ENCODE data around the gene U2AF2. TPM values are rescaled to one million over a fixed set of nuclear protein-coding genes. Genes with fewer than 3 reads are reported as not detected.

U2AF2 gene
- polyA plus RNA-seq, 1 donor (not counting 4 experiments of a cell fraction or from before 2014, with no cell fraction given): 109 TPM

DNA sequence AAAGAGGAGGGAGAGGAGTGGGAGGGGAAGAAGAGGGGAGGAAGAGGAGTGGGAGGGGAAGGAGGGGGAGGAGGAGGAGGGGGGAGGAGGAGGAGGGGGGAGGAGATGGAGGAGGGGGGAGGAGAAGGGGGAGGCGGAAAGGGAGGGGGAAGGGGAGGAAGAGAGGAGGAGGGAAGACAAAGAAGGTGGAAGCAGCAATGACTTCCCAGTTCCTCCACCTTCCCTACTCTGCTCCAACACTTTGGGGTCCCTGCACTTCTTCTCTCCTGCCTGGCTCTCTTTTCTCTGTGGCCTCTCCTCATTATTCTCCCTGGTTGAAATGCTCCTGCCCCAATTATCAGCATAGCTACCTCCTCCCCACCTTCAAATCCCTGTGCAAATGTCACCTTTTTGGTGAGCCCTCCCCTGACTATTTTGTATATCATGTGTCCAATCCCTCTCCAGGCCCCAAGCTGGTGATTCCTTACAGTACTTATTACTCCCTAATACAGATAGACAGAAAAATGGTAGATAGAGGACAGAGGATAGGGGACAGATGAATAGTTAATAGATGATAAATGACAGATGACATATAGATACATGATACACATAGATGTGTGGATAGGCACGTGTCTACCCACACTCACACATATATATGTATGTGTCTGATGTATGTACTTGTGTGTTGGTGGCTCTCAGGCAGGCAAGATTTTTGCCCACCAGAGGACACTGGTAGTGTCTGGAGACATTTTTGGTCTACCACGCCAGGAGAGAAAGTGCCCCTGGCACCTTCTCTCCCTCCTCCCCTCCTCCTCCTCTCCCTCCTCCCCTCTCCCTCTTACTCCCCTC lies 58.2 kb downstream of the U2AF2 start:
- Histone ChIP-seq H2AFZ (ENCODE audit: control insufficient read depth, low read length) (no peak overlapping the region), H3K79me2 (ENCODE audit: control insufficient read depth, insufficient read depth, low read length) (no peaks in the 10 kb centered on the region), H3K4me1 (ENCODE audit: control insufficient read depth, extremely low read depth, insufficient read depth, low read length) (no peaks in the 10 kb centered on the region), H3K9me3 (ENCODE audit: control insufficient read depth, low read depth, low read length) (peaks cover 1% of the 10 kb centered on the region), H4K20me1 (ENCODE audit: control insufficient read depth, extremely low read depth, insufficient read depth, low read length) (no peaks in the 10 kb centered on the region), H3K36me3 (ENCODE audit: control insufficient read depth in 2 of 2, extremely low read depth in 1 of 2, insufficient read depth in 2 of 2, low read length in 2 of 2) (no peaks in the 10 kb centered on the region), H3K9ac (ENCODE audit: control insufficient read depth, extremely low read depth, insufficient read depth, low read length) (no peak overlapping the region), H3K27ac (ENCODE audit: control insufficient read depth, insufficient read depth, low read length) (no peak overlapping the region), H3K4me2 (ENCODE audit: control insufficient read depth, extremely low read depth, insufficient read depth, low read depth, low read length) (no peak overlapping the region), H3K27me3 (ENCODE audit: control insufficient read depth, extremely low read depth, insufficient read depth, low read length) (no peaks in the 10 kb centered on the region), H3K4me3 (ENCODE audit: control insufficient read depth in 2 of 3, extremely low read depth in 1 of 3, insufficient read depth in 2 of 3, low read depth in 1 of 3, low read length in 3 of 3) (no peak overlapping the region), H3K9me1 (ENCODE audit: control insufficient read depth, extremely low read depth, insufficient read depth, low read length) (no peaks in the 10 kb centered on the region)
- dilution Hi-C loops (cut with MboI; ENCODE audit: extremely low pct_ligation_motif_present, low sequenced_read_pairs): no loop called here
- FAIRE-seq: no peak
- no peak for TF ChIP-seq EZH2 (IDR thresholded peaks at IDR 0.05; ENCODE audit: low read length)
- TF ChIP-seq, protein P1, sequence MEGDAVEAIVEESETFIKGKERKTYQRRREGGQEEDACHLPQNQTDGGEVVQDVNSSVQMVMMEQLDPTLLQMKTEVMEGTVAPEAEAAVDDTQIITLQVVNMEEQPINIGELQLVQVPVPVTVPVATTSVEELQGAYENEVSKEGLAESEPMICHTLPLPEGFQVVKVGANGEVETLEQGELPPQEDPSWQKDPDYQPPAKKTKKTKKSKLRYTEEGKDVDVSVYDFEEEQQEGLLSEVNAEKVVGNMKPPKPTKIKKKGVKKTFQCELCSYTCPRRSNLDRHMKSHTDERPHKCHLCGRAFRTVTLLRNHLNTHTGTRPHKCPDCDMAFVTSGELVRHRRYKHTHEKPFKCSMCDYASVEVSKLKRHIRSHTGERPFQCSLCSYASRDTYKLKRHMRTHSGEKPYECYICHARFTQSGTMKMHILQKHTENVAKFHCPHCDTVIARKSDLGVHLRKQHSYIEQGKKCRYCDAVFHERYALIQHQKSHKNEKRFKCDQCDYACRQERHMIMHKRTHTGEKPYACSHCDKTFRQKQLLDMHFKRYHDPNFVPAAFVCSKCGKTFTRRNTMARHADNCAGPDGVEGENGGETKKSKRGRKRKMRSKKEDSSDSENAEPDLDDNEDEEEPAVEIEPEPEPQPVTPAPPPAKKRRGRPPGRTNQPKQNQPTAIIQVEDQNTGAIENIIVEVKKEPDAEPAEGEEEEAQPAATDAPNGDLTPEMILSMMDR (optimal IDR thresholded peaks at IDR 0.05 in 1 of 3, IDR thresholded peaks at IDR 0.05 in 1 of 3, conservative IDR thresholded peaks at IDR 0.05 in 1 of 3; ENCODE audit: extremely low read depth in 1 of 3, insufficient read depth in 2 of 3, low read length in 3 of 3): no peak
- no peak for DNase-seq (ENCODE audit: low read depth, low spot score)

DNA sequence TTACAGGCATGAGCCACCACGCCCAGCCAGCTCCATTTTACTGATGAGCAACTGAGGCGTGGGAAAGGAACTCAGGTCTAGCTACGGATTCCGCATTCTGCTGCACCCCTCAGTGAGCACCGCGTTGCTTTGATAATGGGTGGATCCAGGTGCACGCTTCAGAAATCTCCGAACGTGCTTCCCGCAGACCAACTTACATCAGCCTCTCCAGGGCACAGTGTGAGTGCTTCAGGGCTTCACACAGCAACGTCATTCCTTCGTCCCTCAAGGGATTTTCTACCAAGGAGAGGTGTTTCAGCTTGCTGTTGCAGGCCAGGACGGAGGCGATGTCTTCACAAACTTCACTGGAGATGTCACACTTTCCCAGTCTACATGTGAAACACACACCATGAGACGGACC lies 61.7 kb downstream of the U2AF2 start:
- no peaks in the 10 kb centered on the region for H3K27me3 ChIP-seq (ENCODE audit: control insufficient read depth, extremely low read depth, insufficient read depth, low read length)
- H3K27ac ChIP-seq (ENCODE audit: control insufficient read depth, insufficient read depth, low read length): no peak overlapping the region
- H3K4me3 ChIP-seq (ENCODE audit: control insufficient read depth in 2 of 3, extremely low read depth in 1 of 3, insufficient read depth in 2 of 3, low read depth in 1 of 3, low read length in 3 of 3): no peak overlapping the region
- no peak overlapping the region for H2AFZ ChIP-seq (ENCODE audit: control insufficient read depth, low read length)
- H3K9me1 ChIP-seq (ENCODE audit: control insufficient read depth, extremely low read depth, insufficient read depth, low read length): no peaks in the 10 kb centered on the region
- H3K4me2 ChIP-seq (ENCODE audit: control insufficient read depth, extremely low read depth, insufficient read depth, low read depth, low read length): no peak overlapping the region
- DNase-seq (ENCODE audit: low read depth, low spot score) (no peak), FAIRE-seq (no peak)
- no peaks in the 10 kb centered on the region for H3K4me1 ChIP-seq (ENCODE audit: control insufficient read depth, extremely low read depth, insufficient read depth, low read length)
- H4K20me1 ChIP-seq (ENCODE audit: control insufficient read depth, extremely low read depth, insufficient read depth, low read length): no peaks in the 10 kb centered on the region
- no peaks in the 10 kb centered on the region for H3K36me3 ChIP-seq (ENCODE audit: control insufficient read depth in 2 of 2, extremely low read depth in 1 of 2, insufficient read depth in 2 of 2, low read length in 2 of 2)
- dilution Hi-C loops (cut with MboI; ENCODE audit: extremely low pct_ligation_motif_present, low sequenced_read_pairs): no loop called here
- no peak for TF ChIP-seq EZH2 (IDR thresholded peaks at IDR 0.05; ENCODE audit: low read length)
- TF ChIP-seq, protein P1 (optimal IDR thresholded peaks at IDR 0.05 in 1 of 3, IDR thresholded peaks at IDR 0.05 in 1 of 3, conservative IDR thresholded peaks at IDR 0.05 in 1 of 3; ENCODE audit: extremely low read depth in 1 of 3, insufficient read depth in 2 of 3, low read length in 3 of 3): no peak
- peaks cover 1% of the 10 kb centered on the region for H3K9me3 ChIP-seq (ENCODE audit: control insufficient read depth, low read depth, low read length)
- H3K9ac ChIP-seq (ENCODE audit: control insufficient read depth, extremely low read depth, insufficient read depth, low read length): no peak overlapping the region
- no peaks in the 10 kb centered on the region for H3K79me2 ChIP-seq (ENCODE audit: control insufficient read depth, insufficient read depth, low read length)

All from keratinocyte (primary cell).